GM19025 (cell line): ENCODE results near the gene LDB2.
"Not testable (repeated sequence)": the region's sequence is repeated elsewhere in the genome, so short reads cannot be mapped to it uniquely, and the experiment has no call there.

Experiments used
- ATAC-seq: cut with Tn5 transposase; IDR thresholded peaks from one replicate; pipeline ENCODE4 v1.9.1; 2021; ENCODE audit warnings: mild to moderate bottlenecking, low read depth, moderate library complexity; ENCODE audit not compliant: unreplicated experiment

LDB2 gene

DNA sequence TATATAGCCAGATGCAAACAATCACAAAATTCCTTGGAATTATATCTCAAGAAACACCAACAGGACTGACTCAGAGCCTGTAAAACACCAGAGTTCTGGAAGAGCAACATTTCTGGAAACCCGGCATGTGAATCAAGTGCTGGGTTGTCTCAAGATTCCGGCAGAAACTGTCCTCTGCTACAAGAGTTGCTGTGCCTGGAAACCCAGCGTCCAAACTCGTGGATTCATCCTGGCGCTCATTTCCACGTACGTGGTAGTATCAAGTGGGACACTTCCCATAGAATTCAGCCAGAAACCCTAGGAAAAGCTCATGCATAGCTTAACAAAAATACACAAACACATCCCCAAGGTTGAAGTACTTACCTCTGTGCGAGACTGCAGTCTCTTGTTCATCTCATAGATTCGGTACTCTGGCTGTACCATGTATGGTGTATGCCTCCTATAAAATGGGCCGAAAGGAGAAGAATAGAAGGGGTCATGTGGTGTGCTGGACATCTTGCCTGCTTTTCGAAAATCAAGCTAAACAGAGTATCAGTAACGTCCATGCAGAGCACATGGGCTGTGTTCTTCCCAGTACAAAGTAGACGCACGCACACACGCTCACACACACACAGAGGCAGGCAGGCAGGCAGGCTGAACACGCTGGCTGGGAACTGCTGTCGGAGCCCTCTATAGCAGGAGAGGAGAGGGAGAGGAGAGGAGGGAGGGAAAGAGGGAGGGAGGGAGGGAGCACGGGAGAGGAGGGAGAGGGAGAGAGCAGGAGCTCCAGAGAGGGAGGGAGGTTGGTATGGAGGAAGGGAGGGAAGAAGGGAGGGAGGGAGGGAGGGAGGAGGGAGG lies at the start of gene LDB2:
TSS of gene LDB2 (minus strand) at position 655 of the 837 bp plus-strand sequence.
- no peak for ATAC-seq

DNA sequence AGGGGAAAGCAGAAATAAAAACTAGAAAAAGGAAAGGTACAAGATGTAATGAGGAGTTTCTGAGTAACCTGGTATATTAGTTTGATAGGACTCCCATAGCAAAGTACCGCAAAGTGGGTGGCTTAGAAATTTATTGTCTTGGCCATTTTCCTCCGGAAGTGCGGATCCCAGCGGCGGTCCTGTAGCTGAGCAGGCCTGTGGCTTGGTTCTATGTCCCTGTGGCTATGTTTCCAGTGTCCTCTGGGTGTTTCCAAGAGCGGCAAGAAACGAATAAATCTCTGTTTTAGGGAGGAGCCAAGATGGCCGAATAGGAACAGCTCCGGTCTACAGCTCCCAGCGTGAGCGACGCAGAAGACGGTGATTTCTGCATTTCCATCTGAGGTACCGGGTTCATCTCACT lies 44.0 kb upstream of the LDB2 start:
- ATAC-seq: no peak

DNA sequence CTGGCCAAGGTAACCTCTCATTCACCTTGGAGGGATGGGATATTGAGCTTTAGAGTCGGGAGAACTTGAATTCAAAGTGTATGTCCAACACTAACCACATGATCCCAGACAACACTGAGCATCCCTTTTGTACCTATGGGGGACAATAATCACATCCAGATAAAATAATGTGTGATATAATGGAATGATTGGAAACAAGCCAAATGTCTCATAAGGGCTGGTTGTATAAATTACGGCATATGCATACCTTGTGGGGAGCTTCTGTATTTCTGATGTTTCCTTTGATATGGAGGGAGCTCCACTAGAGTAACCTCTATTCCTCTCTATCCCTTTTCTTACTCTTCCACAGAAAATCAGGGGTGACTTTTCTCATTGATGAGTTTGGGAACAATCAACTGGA lies 40.7 kb upstream of the LDB2 start:
- no peak for ATAC-seq

DNA sequence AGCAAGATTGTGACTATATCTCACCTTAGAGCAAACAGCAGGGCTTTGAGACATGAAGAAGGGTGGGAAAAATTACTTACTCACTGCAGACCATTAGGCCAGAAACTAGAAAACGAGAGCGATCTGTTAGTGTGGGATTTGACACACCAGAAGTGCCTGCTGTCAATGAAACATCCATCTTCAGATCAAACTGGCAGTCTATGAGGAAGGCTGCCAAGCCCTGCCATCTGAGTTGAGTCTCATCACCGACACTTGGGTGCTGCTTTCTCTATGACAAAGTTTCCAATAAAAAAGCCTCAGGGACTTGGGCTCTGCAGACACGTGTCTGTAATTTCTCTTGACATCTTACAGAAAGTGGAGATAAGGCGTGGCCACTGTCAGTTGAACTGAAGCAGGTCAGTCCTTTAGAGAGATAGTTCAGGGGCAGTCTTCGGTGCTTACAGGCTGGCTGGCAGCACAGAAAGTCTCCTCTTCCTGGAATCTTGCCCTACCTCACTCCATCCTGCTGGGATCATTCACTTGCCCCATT lies 40.1 kb upstream of the LDB2 start:
- no peak for ATAC-seq

DNA sequence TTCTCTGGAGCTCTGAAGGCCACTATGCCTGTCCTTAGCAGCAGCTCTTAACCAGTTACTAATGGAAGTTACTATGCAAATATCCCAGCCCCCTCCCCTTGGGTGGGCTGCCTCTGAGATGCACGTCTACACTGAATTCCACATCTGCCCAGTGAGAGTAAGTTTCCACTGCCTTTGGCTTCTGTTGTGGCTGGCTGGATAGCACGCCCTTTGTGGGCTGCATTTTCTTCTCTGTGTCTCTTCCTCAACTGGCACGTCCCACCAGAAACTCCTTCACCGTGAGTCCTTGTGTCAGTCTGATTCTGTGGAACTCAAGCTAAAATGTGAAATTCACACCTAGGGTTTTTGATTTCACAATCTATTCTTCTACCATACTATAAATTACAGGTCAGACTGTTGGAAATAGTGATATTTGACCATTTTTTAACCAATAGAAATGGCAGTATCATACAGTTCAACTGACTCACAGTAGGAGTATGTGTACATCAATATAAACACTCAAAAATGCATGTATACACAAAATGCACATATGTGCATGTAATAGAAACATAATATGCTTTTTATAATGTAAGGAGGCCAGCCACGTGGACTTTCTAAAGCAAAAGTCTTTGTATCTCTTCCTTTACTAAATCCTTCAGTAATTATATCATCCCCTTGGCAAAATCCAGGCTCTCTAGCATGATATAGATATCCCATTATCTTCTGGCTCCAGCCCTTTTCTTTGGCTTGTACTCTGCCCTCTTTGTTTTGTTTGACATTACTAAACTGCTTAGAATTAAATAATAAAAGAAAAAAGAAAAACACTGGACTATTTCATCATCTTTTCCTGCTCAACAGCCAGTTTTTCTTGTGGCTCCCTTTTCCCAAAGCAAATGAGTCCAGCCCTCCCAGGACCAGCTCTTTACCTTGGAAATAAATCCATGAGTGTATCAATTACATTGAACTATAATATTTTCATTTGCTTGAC lies 33.2 kb upstream of the LDB2 start:
- no peak for ATAC-seq

DNA sequence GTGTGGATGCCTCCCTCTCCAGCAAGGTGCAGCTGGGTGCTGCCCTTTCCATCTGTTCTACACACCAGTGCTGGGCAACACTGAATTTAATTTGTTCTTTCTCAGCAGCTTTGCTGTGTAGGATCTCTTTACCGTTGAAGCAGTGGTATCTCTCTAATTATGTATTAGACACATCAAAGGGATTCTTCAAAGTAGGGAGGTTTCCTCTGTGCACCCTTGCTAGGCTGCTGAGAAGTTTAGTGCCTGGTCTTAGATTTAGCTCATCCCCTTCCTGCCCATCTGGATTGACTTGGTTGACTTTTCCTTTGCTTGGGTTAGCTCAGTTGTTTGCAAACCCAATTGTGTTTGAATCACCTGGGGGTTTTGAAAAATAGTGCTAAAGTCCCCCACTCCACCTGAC lies 27.8 kb upstream of the LDB2 start:
- no peak for ATAC-seq

DNA sequence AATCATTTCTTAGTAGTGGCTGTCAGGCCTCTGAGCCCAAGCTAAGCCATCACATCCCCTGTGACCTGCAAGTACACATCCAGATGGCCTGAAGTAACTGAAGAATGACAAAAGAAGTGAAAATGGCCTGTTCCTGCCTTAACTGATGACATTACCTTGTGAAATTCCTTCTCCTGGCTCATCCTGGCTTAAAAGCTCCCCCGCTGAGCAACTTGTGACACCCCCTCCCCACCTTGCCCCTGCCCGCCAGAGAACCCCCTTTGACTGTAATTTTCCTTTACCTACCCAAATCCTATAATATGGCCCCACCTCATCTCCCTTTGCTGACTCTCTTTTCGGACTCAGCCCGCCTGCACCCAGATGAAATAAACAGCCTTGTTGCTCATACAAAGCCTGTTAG lies 20.3 kb upstream of the LDB2 start:
- ATAC-seq: not testable (repeated sequence)

DNA sequence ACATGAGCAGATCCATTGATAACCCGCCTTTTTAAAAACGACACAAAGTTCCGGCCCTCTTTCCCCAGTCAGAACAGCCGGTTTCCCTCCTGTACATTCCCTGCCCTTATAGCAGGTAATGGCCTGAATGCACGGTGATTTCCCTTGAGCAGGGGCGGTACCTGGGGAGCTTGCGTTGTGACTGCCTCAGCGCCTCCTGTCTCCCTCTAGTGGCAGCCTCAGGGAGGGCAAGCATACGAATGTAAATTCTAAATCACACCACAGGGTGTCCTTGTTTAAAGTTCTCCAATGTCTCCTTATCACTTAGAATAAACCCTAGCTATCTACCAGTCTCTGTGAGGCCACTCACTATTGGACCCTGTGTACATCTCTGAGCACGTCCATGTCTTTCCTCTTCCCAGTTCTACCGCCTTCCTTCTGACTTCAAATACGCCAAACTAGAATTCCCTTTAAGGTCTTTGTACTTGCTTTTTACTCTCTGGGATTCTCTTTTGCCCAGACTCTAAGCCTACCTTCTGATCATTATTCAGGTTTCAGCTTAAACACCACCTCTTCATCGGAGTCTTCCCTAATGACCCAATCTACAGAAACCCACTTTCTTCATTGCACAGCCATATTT lies 18.4 kb upstream of the LDB2 start:
- ATAC-seq: peak; percentile 98

DNA sequence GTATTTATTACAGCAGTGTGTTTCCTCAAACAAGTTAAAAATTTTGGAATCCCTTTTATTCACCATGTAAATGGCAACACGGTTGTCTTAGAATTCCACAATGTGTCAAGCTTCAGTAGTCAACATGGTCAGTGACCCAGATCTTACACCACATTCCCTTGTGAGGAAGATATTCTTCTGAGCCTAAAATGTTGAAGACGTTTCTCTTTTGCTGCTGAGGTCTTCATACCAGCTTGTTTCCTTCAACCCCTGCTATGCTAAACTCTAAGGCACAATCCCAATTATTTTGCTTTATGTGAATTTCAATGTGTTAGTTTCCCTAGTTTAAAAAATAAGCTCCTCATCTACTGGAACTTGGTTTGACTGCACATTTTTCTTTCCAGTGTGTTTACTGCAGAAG lies 17.6 kb upstream of the LDB2 start:
- ATAC-seq: no peak

DNA sequence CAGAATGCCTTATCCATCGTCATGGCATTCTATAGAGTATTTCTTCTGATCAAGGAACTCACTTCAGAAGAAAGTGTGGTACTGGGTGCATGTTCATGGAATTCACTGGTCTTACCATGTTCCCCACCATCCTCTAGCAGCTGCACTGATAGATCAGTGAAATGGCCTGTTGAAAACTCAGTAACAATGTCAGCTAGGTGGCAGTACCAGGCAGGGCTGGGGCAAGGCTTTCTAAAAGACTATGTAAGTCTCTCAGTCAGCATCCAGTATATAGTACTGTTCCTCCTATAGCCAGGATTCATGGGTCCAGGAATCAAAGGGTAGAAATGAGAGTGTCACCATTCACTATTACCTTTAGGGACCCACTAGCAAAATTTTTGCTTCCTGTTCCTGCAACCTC lies 15.8 kb upstream of the LDB2 start:
- no peak for ATAC-seq

DNA sequence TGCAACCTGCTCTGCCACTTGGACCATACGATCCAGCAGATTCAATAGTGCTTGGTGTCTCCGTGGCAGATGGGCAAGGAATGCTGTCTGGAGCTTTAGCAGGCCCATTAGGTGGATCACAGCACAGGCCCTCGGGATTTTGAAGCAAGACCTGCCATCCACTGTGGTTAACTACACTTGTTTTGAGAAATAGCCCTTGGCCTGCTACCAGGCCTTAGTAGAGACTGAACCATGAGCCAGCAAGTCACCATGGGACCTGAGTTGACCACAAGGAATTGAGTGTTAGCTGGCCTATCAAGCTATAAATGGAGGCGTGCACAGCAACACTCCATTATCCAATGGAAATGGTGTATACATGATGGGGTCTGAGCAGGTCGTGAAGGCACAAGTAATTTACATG lies 14.5 kb upstream of the LDB2 start:
- ATAC-seq: no peak

DNA sequence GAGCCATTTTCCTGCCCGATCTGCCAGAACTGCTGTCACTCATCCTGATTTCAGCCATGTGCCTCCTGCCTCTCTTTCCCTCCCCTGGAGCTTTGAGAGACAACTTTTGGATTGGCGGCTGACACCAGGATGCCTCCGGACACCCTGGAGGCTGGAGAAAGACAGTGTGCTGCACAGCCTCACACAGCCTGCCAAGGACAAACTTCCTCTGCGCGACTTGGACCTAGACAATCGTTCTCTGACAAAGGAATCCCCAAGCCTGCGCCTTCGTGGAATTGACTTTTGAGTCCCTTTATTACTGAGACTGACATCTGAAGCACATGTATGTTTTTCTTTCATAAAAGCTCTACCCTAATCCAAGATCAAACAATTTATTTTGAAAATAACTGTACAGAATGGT lies 10.8 kb upstream of the LDB2 start:
- no peak for ATAC-seq

DNA sequence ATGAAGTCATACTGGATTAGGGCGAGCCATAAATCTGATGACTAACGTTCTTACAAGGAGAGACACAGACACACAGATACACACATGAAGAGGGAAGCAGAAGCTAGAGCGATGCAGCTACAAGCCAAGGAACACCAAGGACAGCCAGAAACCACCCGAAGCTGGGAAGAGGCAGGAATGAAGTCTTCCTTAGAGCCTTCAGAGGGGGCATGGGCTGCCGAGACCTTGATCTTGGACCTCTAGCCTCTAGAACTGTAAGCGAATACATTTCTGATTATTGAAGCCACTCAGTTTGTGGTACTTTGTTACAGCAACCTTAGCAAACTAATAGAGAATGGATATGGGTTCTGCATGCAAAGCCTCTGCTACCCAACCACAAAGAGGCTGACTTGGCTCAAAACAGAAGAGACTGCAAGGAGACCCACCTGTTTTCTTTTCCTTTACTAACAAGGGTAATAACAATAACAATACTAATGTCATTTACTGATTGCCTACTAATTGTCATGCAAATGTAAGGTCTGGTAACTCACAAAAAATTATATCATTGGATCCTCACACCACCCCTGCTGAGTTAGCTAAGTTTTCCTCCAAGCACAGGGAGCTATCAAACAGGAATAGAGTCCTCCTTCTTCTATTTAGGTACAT lies 10.1 kb upstream of the LDB2 start:
- no peak for ATAC-seq

DNA sequence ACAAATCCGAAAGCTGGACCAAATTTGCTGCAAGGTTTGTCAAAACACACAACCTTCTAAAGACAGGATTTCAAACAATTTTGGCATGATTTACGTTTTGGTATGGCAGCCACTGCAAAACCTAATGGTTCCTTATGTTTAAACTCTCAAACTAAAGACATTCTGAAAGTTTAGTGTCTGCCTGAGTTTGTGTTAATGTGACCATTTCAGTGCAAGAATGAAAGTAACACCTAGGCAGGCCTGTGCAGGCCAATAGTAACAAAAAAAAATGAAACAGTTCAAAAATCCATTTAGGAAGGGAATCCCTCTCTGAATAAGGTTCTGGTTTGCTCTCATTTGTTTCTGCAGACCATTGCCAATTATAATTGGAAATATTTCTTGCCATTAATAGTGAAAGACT lies 1.9 kb upstream of the LDB2 start:
- ATAC-seq: no peak

DNA sequence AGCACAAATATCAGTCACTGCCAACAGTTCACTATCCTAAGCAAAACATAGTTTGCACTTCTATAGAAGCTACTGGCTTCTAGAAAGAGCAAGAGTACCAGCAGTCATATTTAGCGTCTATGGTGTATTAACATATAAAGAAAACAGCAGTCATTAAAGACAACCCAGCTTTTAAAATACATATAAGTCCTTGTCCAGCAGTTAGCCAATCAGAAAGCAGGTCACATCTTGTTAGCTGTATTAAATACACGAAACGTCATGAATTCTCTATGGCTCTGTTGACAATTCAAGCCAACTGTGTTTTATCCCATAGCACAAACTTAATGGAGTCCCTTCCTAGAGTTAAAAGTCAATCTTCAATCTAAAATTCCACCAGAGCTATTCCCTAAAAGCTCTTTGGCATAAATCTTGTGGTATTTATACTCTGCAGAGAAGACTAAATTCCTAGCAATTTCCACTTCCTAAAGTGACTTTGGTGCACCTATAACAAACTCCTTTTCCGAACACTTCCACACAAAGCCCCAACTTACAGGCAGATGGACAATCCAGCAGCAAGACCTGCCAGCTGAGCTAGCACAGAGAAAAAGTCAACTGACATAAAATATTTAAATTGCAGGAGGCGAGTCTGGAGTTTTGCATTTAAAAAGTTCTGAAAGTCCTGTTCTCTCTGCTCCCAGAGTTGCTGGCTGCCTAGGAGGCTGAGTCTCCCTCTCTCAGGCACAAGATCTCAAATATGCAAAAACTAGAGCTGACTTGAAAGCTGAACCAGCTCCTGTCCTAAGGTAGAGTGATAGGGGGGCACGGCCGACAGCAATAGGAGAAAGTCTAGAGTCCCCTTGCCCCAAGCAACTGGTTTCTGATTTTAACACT lies 1.3 kb downstream of the LDB2 start:
- no peak for ATAC-seq

DNA sequence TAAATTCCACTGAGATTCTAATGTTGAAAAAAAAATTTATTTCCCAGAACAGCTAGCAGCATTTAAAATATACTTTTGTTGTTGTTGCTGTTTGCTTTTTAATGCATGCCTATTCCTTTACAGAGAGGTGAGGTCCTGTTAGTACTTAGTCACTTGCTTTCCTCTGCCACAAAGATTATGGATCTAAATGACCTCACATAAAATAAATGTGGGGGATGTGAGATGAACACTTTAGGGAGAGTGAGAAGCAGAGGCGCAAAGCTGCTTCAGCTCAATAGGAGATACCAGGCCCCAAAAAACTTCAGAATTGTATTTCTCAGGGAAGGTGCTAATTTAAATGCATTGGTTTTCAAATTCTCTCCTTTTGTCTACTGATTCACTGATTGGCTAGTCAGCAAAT lies 4.0 kb downstream of the LDB2 start:
- ATAC-seq: no peak

DNA sequence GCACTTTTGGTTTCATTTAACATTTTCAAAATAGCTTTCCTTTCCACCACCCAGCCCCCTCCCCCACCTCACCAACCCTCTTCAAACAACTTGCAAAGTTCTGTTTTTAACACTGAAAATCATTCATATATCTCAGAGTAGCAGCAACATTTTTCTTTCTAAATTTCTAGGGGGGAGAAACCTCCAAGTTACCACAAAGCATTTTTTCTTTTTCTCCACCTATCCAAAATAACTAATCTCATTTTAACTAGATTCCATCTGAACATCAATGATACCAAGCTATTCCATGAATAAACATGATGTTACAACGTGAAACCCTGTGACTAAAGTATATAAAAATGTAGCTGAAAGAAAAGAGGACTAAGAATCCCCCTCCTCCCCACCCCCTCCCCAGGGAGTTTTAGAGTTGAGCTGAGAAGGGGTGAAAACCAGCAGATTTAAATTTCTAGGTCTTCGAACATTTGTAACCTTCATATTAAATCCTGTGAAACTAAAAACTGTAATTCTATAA lies 5.2 kb downstream of the LDB2 start:
- ATAC-seq: no peak

DNA sequence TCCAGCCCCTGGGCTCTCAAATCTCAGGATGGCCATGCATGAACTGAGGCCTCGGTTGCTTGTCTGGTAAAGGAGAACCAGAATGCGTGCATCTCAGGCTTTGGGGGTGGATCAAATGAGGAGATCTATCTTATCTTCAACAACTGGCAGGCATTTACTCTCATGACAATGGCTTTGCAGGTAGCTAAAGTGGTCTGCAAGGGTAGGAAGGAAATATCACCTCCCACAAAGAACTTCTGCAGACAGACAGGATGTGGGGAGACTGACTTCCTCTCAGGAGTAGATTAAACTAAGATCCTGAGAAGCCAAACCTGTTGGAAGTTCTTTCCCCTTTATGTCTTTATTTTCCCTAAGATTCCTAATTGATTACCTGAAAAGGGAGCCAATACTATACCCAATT lies 7.8 kb downstream of the LDB2 start:
- no peak for ATAC-seq

DNA sequence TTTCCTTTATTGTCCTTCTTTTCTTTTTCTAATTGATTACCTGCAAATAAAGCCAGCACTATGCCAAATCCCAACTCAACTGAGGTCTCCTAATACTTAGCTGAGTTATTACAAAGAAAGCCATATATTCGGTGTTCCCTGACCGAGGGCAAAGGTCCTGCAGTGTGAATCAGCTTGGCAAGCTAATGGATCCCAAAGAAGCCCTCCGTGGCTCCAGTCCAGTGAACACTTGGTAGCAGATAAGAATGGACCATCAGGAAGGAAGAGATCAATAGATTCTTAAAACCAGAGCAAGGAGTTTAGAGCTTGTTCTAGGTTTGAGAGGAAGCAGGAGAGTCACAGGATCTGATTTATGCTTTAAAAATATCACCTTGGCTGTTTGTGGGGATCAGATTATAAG lies 8.5 kb downstream of the LDB2 start:
- ATAC-seq: no peak
